ENCODE results near the gene WNT7A. TPM values are rescaled to one million over a fixed set of nuclear protein-coding genes. Genes with fewer than 3 reads are reported as not detected.
"Not testable (repeated sequence)": the region's sequence is repeated elsewhere in the genome, so short reads cannot be mapped to it uniquely, and the experiment has no call there.

The WNT7A gene
- total RNA-seq, 2 experiments from 2014 or later = 22.4 to 24.7 TPM

GRCh38 chr3:13858768-13859520 is 20.9 kb downstream of the WNT7A start:
- no peak for ATAC-seq (ENCODE audit: poor library complexity)
- POLR2A ChIA-PET = interaction anchor here (0.6 to 1.7 kb wide), 2 partner anchors 8 to 10 kb away, joined by 3 to 6 read pairs; no protein-coding TSS in a partner anchor

GRCh38 chr3:13857702-13858380 is 22.0 kb downstream of the WNT7A start:
- no peaks in the 10 kb centered on the region for H3K27me3 Mint-ChIP-seq
- peaks cover 11% of the 10 kb centered on the region for H3K4me1 Mint-ChIP-seq (ENCODE audit: low read depth)
- Histone ChIP-seq H3K27me3 (ENCODE audit: control insufficient read depth in 1 of 2, insufficient read depth in 2 of 2, low read length in 2 of 2) (peaks cover 0 to 2% of the 10 kb centered on the region in 2 experiments), H3K27ac (ENCODE audit: low read depth in 1 of 2, low read length in 2 of 2) (no peak overlapping the region), H3K36me3 (ENCODE audit: insufficient read depth, low read length) (peaks cover 32% of the 10 kb centered on the region), H3K4me3 (ENCODE audit: low read length) (no peak overlapping the region), H3K4me1 (ENCODE audit: insufficient read depth, low read length) (peaks cover 22% of the 10 kb centered on the region), H3K9me3 (ENCODE audit: control insufficient read depth in 1 of 2, insufficient read depth in 1 of 2, low read length in 2 of 2) (no peaks in the 10 kb centered on the region)
- ChIA-PET POLR2A (interaction anchor here (1.3 to 1.7 kb wide), 2 partner anchors 9 to 22 kb away, joined by 4 to 6 read pairs; partner anchors contain the start of gene WNT7A), CTCF (interaction anchor here (1.1 kb wide), 1 partner anchor 23 kb away, joined by 3 read pairs; no protein-coding TSS in a partner anchor)
- intact Hi-C loops (cut with DNase I, micrococcal nuclease) = no loop called here
- H3K9me3 Mint-ChIP-seq = no peaks in the 10 kb centered on the region
- peaks cover 49% of the 10 kb centered on the region for H3K36me3 Mint-ChIP-seq (ENCODE audit: low read depth)
- no peak overlapping the region for H3K27ac Mint-ChIP-seq
- DNase-seq (no peak), ATAC-seq (ENCODE audit: poor library complexity) (no peak)
- no peak overlapping the region for H3K4me3 Mint-ChIP-seq
- no peak for TF ChIP-seq CTCF (IDR thresholded peaks at IDR 0.05)

More at GRCh38 chr3:13858768-13859520, 20.9 kb downstream of the WNT7A start:
- no peak for TF ChIP-seq CTCF (IDR thresholded peaks at IDR 0.05)
- Histone ChIP-seq H3K9me3 (ENCODE audit: control insufficient read depth in 1 of 2, insufficient read depth in 1 of 2, low read length in 2 of 2) (no peaks in the 10 kb centered on the region), H3K4me1 (ENCODE audit: insufficient read depth, low read length) (peaks cover 21% of the 10 kb centered on the region), H3K27me3 (ENCODE audit: control insufficient read depth in 1 of 2, insufficient read depth in 2 of 2, low read length in 2 of 2) (peaks cover 0 to 2% of the 10 kb centered on the region in 2 experiments), H3K27ac (ENCODE audit: low read depth in 1 of 2, low read length in 2 of 2) (no peak overlapping the region), H3K4me3 (ENCODE audit: low read length) (no peak overlapping the region), H3K36me3 (ENCODE audit: insufficient read depth, low read length) (peaks cover 21% of the 10 kb centered on the region)
- Mint-ChIP-seq H3K4me1 (ENCODE audit: low read depth) (peaks cover 18% of the 10 kb centered on the region), H3K27ac (no peak overlapping the region), H3K27me3 (no peaks in the 10 kb centered on the region), H3K4me3 (no peak overlapping the region), H3K36me3 (ENCODE audit: low read depth) (peaks cover 43% of the 10 kb centered on the region), H3K9me3 (no peaks in the 10 kb centered on the region)
- CTCF ChIA-PET = interaction anchor here (1.1 kb wide), 1 partner anchor 21 kb away, joined by 3 read pairs; no protein-coding TSS in a partner anchor
- no peak for DNase-seq
- intact Hi-C loops (cut with DNase I, micrococcal nuclease) = no loop called here

- H3K27ac Mint-ChIP-seq; H3K27me3 Mint-ChIP-seq; H3K9me3 ChIP-seq (ENCODE audit: control insufficient read depth in 1 of 2, insufficient read depth in 1 of 2, low read length in 2 of 2); DNase-seq; H3K4me3 Mint-ChIP-seq; CTCF ChIA-PET; H3K9me3 Mint-ChIP-seq; H3K27ac ChIP-seq (ENCODE audit: low read depth in 1 of 2, low read length in 2 of 2); POLR2A ChIA-PET; H3K27me3 ChIP-seq (ENCODE audit: control insufficient read depth in 1 of 2, insufficient read depth in 2 of 2, low read length in 2 of 2); H3K4me3 ChIP-seq (ENCODE audit: low read length); ATAC-seq (ENCODE audit: poor library complexity); intact Hi-C loops (cut with DNase I, micrococcal nuclease): not testable (repeated sequence)
- H3K36me3 ChIP-seq (ENCODE audit: insufficient read depth, low read length) = peaks cover 28% of the 10 kb centered on the region
- H3K4me1 Mint-ChIP-seq (ENCODE audit: low read depth) = peaks cover 13% of the 10 kb centered on the region
- H3K4me1 ChIP-seq (ENCODE audit: insufficient read depth, low read length) = peaks cover 34% of the 10 kb centered on the region
- H3K36me3 Mint-ChIP-seq (ENCODE audit: low read depth) = peaks cover 48% of the 10 kb centered on the region
Observed at GRCh38 chr3:13856628-13857027, 23.2 kb downstream of the WNT7A start.

Measured in CD4-positive, alpha-beta T cell (primary cell).